Measurements from ENCODE around the gene ZNF438. TPM values are rescaled to one million over a fixed set of nuclear protein-coding genes. Genes with fewer than 3 reads are reported as not detected.
A peak's percentile ranks its signal among the peaks of the same experiment; 100 is the strongest.

Gene ZNF438
- total RNA-seq, 1 donor from 2014 or later = 1.7 TPM

GRCh38 chr10:30868611-30869010, 163.1 kb downstream of the ZNF438 start:
- DNase-seq (ENCODE audit: low spot score in 2 of 2) = no peak
- intact Hi-C loops (cut with DNase I) = no loop called here

DNA sequence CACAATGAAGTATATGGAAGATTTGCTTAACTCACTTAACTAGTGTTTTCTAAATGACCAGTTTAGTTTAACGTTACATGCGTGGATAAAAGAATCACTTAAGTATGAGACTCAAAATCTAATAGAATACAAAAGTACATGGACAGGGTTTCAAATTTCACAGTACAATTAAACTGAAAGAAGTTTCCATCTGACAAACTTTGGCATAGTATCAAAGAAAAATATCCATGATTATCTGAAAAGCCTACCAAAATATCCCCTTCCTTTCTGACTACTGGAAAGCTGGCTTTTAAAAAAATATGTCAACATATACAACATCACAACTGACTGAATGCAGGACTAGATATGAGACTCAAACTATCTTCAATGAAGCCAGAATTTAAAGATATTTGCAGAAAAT, 164.8 kb downstream of the ZNF438 start:
- H3K36me3 ChIP-seq = peaks cover 0 to 4% of the 10 kb centered on the region in 2 donors
- no peaks in the 10 kb centered on the region for H3K9me3 ChIP-seq
- H3K27me3 ChIP-seq = no peaks in the 10 kb centered on the region
- no peak overlapping the region for H3K4me3 ChIP-seq
- peaks cover 0 to 4% of the 10 kb centered on the region in 2 donors for H3K4me1 ChIP-seq
- TF ChIP-seq CTCF (IDR thresholded peaks at IDR 0.05) = no peak
- intact Hi-C loops (cut with DNase I) = no loop called here
- DNase-seq (ENCODE audit: low spot score in 2 of 2) = no peak
- no peak overlapping the region for H3K27ac ChIP-seq

More at GRCh38 chr10:30868611-30869010, 163.1 kb downstream of the ZNF438 start:
- Histone ChIP-seq H3K4me3 (no peak overlapping the region), H3K27ac (no peak overlapping the region), H3K9me3 (no peaks in the 10 kb centered on the region), H3K4me1 (peaks cover 0 to 4% of the 10 kb centered on the region in 2 donors), H3K36me3 (peaks cover 0 to 4% of the 10 kb centered on the region in 2 donors), H3K27me3 (no peaks in the 10 kb centered on the region)
- no peak for TF ChIP-seq CTCF (IDR thresholded peaks at IDR 0.05)

GRCh38 chr10:30865141-30865926, 166.3 kb downstream of the ZNF438 start:
- intact Hi-C loops (cut with DNase I) = no loop called here
- Histone ChIP-seq H3K36me3 (peaks cover 0 to 4% of the 10 kb centered on the region in 2 donors), H3K27me3 (no peaks in the 10 kb centered on the region), H3K4me3 (no peak overlapping the region), H3K9me3 (no peaks in the 10 kb centered on the region), H3K27ac (peak overlapping the region in 1 of 2 donors; percentile 27), H3K4me1 (no peaks in the 10 kb centered on the region)
- DNase-seq (ENCODE audit: low spot score in 2 of 2) = no peak
- TF ChIP-seq CTCF (IDR thresholded peaks at IDR 0.05) = no peak

DNA sequence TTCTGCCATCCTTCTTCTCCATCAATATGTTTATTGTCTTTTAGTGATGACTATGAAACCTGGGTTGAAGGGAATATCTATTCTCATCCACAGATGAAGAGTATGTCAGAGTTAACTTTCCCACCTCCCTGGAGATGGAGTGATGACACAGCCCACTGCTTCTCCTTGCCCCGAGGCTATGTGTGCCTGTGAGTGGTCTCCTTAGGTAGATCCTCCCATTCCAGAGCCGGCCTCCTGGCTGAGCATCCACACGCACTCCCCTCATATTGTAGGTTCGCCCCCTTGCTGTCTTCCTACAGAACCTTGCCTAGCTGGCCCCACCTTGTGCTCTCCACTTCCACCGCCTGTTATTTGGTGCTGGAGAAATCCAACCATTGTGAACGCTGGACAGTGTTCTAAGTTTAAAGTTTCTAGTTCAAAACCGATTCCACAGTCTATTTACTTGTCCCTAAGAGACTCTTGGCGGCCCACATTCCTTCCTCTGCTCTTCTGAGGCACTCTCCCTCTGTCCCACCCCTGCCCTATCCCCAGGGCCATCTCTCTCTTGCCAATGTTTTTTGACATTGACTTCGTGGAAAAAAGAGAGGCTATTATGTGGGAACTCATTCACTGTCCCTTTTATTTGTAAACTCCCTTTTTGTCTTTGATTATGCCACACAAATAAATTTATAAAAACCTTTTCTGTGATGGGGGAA, 168.0 kb downstream of the ZNF438 start:
- Histone ChIP-seq H3K4me1 (peaks cover 0 to 2% of the 10 kb centered on the region in 2 donors), H3K27ac (no peak overlapping the region), H3K9me3 (no peaks in the 10 kb centered on the region), H3K4me3 (no peak overlapping the region), H3K27me3 (no peaks in the 10 kb centered on the region), H3K36me3 (peaks cover 0 to under 1% of the 10 kb centered on the region in 2 donors)
- TF ChIP-seq CTCF (IDR thresholded peaks at IDR 0.05) = no peak
- DNase-seq (ENCODE audit: low spot score in 2 of 2) = no peak
- intact Hi-C loops (cut with DNase I) = no loop called here

- no peak for TF ChIP-seq CTCF (IDR thresholded peaks at IDR 0.05)
- DNase-seq (ENCODE audit: low spot score in 2 of 2) = no peak
- no peak overlapping the region for H3K27ac ChIP-seq
- H3K9me3 ChIP-seq = no peaks in the 10 kb centered on the region
- H3K36me3 ChIP-seq = no peaks in the 10 kb centered on the region
- intact Hi-C loops (cut with DNase I) = no loop called here
- H3K4me1 ChIP-seq = peaks cover 5 to 14% of the 10 kb centered on the region in 2 donors
- H3K27me3 ChIP-seq = no peaks in the 10 kb centered on the region
- H3K4me3 ChIP-seq = no peak overlapping the region
Observed at GRCh38 chr10:30862486-30862885, 169.2 kb downstream of the ZNF438 start.

Measured in ascending aorta (tissue), 2 donors.